NCI-H1436 (cell line): Measurements from ENCODE around the gene FADS6.
"Not testable (repeated sequence)": the region's sequence is repeated elsewhere in the genome, so short reads cannot be mapped to it uniquely, and the experiment has no call there.

ENCODE experiments used
- DNase-seq: peaks from one replicate; lab custom pipeline; 2025; lab: John Stamatoyannopoulos, UW

The FADS6 gene

GRCh38 chr17:74920642-74921025 lies 27.2 kb upstream of the FADS6 start:
- DNase-seq: peak; percentile 45

GRCh38 chr17:74920306-74920620 lies 26.8 kb upstream of the FADS6 start:
- no peak for DNase-seq

GRCh38 chr17:74919440-74920305 lies 26.2 kb upstream of the FADS6 start:
- no peak for DNase-seq

- DNase-seq: no peak
Observed at GRCh38 chr17:74918906-74919305, 25.5 kb upstream of the FADS6 start.

- no peak for DNase-seq
Observed at GRCh38 chr17:74917430-74917829, 24.0 kb upstream of the FADS6 start.

GRCh38 chr17:74916851-74917199 lies 23.4 kb upstream of the FADS6 start:
- DNase-seq: no peak

GRCh38 chr17:74916136-74916850 lies 22.9 kb upstream of the FADS6 start:
- DNase-seq: no peak

GRCh38 chr17:74911423-74911822 lies 18.0 kb upstream of the FADS6 start:
- DNase-seq: not testable (repeated sequence)

- not testable (repeated sequence) for DNase-seq
Observed at GRCh38 chr17:74909097-74909496, 15.7 kb upstream of the FADS6 start.

- no peak for DNase-seq
Observed at GRCh38 chr17:74907012-74907411, 13.6 kb upstream of the FADS6 start.

GRCh38 chr17:74906214-74906793 lies 12.9 kb upstream of the FADS6 start:
- not testable (repeated sequence) for DNase-seq

- no peak for DNase-seq
Observed at GRCh38 chr17:74904687-74905409, 11.4 kb upstream of the FADS6 start.

- no peak for DNase-seq
Observed at GRCh38 chr17:74903671-74904070, 10.2 kb upstream of the FADS6 start.

GRCh38 chr17:74903034-74903433 lies 9.6 kb upstream of the FADS6 start:
- no peak for DNase-seq

GRCh38 chr17:74901353-74902135 lies 8.1 kb upstream of the FADS6 start:
- no peak for DNase-seq

- no peak for DNase-seq
Observed at GRCh38 chr17:74900208-74900607, 6.8 kb upstream of the FADS6 start.

GRCh38 chr17:74898376-74898946 lies 5.0 kb upstream of the FADS6 start:
- DNase-seq: no peak

- no peak for DNase-seq
Observed at GRCh38 chr17:74893936-74894671, 671 bp upstream of the FADS6 start.

GRCh38 chr17:74892013-74892841 lies 1.2 kb downstream of the FADS6 start:
- no peak for DNase-seq

- DNase-seq: no peak
Observed at GRCh38 chr17:74890554-74890953, 2.9 kb downstream of the FADS6 start.
